ENCODE measurements around the gene IL2RA. TPM values are rescaled to one million over a fixed set of nuclear protein-coding genes. Genes with fewer than 3 reads are reported as not detected.

IL2RA gene
- total RNA-seq, 1 donor from 2014 or later, result 2.9 TPM

- no peak for ATAC-seq
- peaks cover 11% of the 10 kb centered on the region for H3K4me1 ChIP-seq
- H3K36me3 ChIP-seq, result no peaks in the 10 kb centered on the region
- H3K27me3 ChIP-seq (ENCODE audit: low read depth), result no peaks in the 10 kb centered on the region
- intact Hi-C loops (cut with DNase I), result no loop called here
- no peak overlapping the region for H3K27ac ChIP-seq
- DNase-seq, result no peak
- no peak for TF ChIP-seq CTCF (IDR thresholded peaks at IDR 0.05)
- no peak overlapping the region for H3K4me3 ChIP-seq
- H3K9me3 ChIP-seq, result peaks cover 5% of the 10 kb centered on the region
These were observed 50.6 kb downstream of the IL2RA start for GRCh38 chr10:6011558-6011957.

GRCh38 chr10:6010569-6010968 is 51.6 kb downstream of the IL2RA start:
- no peak for TF ChIP-seq CTCF (IDR thresholded peaks at IDR 0.05)
- no peaks in the 10 kb centered on the region for H3K27me3 ChIP-seq (ENCODE audit: low read depth)
- peaks cover 11% of the 10 kb centered on the region for H3K4me1 ChIP-seq
- no peak overlapping the region for H3K27ac ChIP-seq
- H3K9me3 ChIP-seq, result peaks cover 5% of the 10 kb centered on the region
- DNase-seq, result no peak
- ATAC-seq, result no peak
- intact Hi-C loops (cut with DNase I), result no loop called here
- no peak overlapping the region for H3K4me3 ChIP-seq
- H3K36me3 ChIP-seq, result no peaks in the 10 kb centered on the region

GRCh38 chr10:6009961-6010360 is 52.2 kb downstream of the IL2RA start:
- Histone ChIP-seq H3K27me3 (ENCODE audit: low read depth) (no peaks in the 10 kb centered on the region), H3K9me3 (peaks cover 5% of the 10 kb centered on the region), H3K4me1 (peaks cover 11% of the 10 kb centered on the region), H3K27ac (no peak overlapping the region), H3K36me3 (no peaks in the 10 kb centered on the region), H3K4me3 (no peak overlapping the region)
- no peak for DNase-seq
- intact Hi-C loops (cut with DNase I), result no loop called here
- ATAC-seq, result no peak
- no peak for TF ChIP-seq CTCF (IDR thresholded peaks at IDR 0.05)

GRCh38 chr10:6009150-6009549 is 53.0 kb downstream of the IL2RA start:
- Histone ChIP-seq H3K4me3 (peak overlapping the region; percentile 31), H3K27me3 (ENCODE audit: low read depth) (no peaks in the 10 kb centered on the region), H3K36me3 (no peaks in the 10 kb centered on the region), H3K9me3 (peaks cover 5% of the 10 kb centered on the region), H3K4me1 (peaks cover 5% of the 10 kb centered on the region), H3K27ac (no peak overlapping the region)
- ATAC-seq, result peak in 1 of 2 donors; percentile 46
- intact Hi-C loops (cut with DNase I), result no loop called here
- no peak for DNase-seq
- no peak for TF ChIP-seq CTCF (IDR thresholded peaks at IDR 0.05)

GRCh38 chr10:6008497-6009142 is 53.5 kb downstream of the IL2RA start:
- intact Hi-C loops (cut with DNase I), result no loop called here
- Histone ChIP-seq H3K27ac (peak overlapping the region; percentile 46), H3K27me3 (ENCODE audit: low read depth) (no peaks in the 10 kb centered on the region), H3K36me3 (no peaks in the 10 kb centered on the region), H3K4me3 (peak overlapping the region; percentile 31), H3K9me3 (peaks cover 5% of the 10 kb centered on the region), H3K4me1 (no peaks in the 10 kb centered on the region)
- DNase-seq, result no peak
- no peak for ATAC-seq
- no peak for TF ChIP-seq CTCF (IDR thresholded peaks at IDR 0.05)

Measured in lower lobe of right lung (tissue), 2 donors.